Ishikawa (cell line): ENCODE measurements around the gene TAF11L3.
"Not testable (repeated sequence)": the region's sequence is repeated elsewhere in the genome, so short reads cannot be mapped to it uniquely, and the experiment has no call there.

Source experiments
- CEBPB ChIP-seq: IDR thresholded peaks from 2 replicates; pipeline ENCODE4 v1.6.1; 2012
- RAD21 ChIP-seq: IDR thresholded peaks from 2 replicates; pipeline ENCODE4 v1.6.1; 2012; ENCODE audit warnings: low read depth
- YY1 ChIP-seq: IDR thresholded peaks from 2 replicates; pipeline ENCODE4 v1.6.1; 2012; ENCODE audit warnings: low read depth

DNA sequence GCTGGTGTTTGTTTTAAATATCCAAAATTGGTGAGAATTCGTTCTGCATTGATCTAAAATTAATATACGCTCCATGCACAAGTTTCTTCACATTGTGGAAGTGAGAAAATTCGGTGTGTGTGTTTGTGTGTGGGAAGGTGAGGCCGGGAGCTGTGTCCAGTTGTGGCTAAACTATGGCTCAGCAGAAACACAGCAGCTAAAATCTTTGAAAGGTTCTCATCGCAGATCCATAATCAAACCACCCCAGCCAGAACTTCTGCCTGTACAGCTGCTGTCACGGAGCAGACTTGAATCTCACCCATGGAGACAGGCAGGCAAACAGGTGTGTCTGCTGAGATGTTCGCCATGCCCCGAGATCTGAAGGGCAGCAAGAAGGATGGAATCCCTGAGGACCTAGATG lies 20.2 kb upstream of the TAF11L3 start, which contains the start of gene TAF11L2:
- not testable (repeated sequence) for TF ChIP-seq YY1, RAD21, CEBPB
